GM11168 (cell line): ENCODE results near the gene FANCE.

ENCODE experiments used
- in situ Hi-C: fragments of 300-500 bp; cut with MboI; formaldehyde crosslinking; loops from one replicate; pipeline ENCODE4 v1.12.0; 2022; ENCODE audit warnings: low sequenced_read_pairs; ENCODE audit not compliant: unreplicated experiment

The FANCE gene

GRCh38 chr6:35452183-35453090 lies at the start of gene FANCE:
Gene FANCE (plus strand): TSS chr6:35452338. CDS start chr6:35452546, 208 bp downstream.
- in situ Hi-C loops, result loop anchor here (5.0 kb wide), 1 partner anchor 105 kb away; no protein-coding TSS in a partner anchor

GRCh38 chr6:35402856-35403191 lies 49.3 kb upstream of the FANCE start:
- in situ Hi-C loops, result no loop called here

- in situ Hi-C loops, result no loop called here
Observed at GRCh38 chr6:35403544-35404442, 48.3 kb upstream of the FANCE start.

GRCh38 chr6:35406711-35407485 lies 45.2 kb upstream of the FANCE start:
- in situ Hi-C loops, result no loop called here

GRCh38 chr6:35409245-35409644 lies 42.9 kb upstream of the FANCE start:
- in situ Hi-C loops, result no loop called here

- in situ Hi-C loops, result no loop called here
Observed at GRCh38 chr6:35410131-35410530, 42.0 kb upstream of the FANCE start.

GRCh38 chr6:35411066-35411465 lies 41.1 kb upstream of the FANCE start:
- in situ Hi-C loops, result no loop called here

- in situ Hi-C loops, result no loop called here
Observed at GRCh38 chr6:35412102-35412501, 40.0 kb upstream of the FANCE start.

GRCh38 chr6:35413911-35414310 lies 38.2 kb upstream of the FANCE start:
- in situ Hi-C loops, result no loop called here

- in situ Hi-C loops, result no loop called here
Observed at GRCh38 chr6:35415065-35415891, 36.9 kb upstream of the FANCE start.

- in situ Hi-C loops, result no loop called here
Observed at GRCh38 chr6:35417979-35418661, 34.0 kb upstream of the FANCE start.

GRCh38 chr6:35419417-35419816 lies 32.7 kb upstream of the FANCE start:
- in situ Hi-C loops, result no loop called here

GRCh38 chr6:35419961-35420360 lies 32.2 kb upstream of the FANCE start:
- in situ Hi-C loops, result no loop called here

- in situ Hi-C loops, result no loop called here
Observed at GRCh38 chr6:35425284-35425683, 26.9 kb upstream of the FANCE start.

GRCh38 chr6:35426074-35426473 lies 26.1 kb upstream of the FANCE start:
- in situ Hi-C loops, result no loop called here

- in situ Hi-C loops, result no loop called here
Observed at GRCh38 chr6:35427435-35427834, 24.7 kb upstream of the FANCE start.

GRCh38 chr6:35427851-35428321 lies 24.3 kb upstream of the FANCE start:
- in situ Hi-C loops, result no loop called here

- in situ Hi-C loops, result no loop called here
Observed at GRCh38 chr6:35428421-35429149, 23.6 kb upstream of the FANCE start.
